ENCODE data around the gene GRN.
"Not testable (repeated sequence)": the region's sequence is repeated elsewhere in the genome, so short reads cannot be mapped to it uniquely, and the experiment has no call there.

The GRN gene

GRCh38 chr17:44343510-44344209 is 1.4 kb upstream of the GRN start:
- H4K20me1 ChIP-seq (ENCODE audit: insufficient read depth, low read length), result 0 out of 2 replicates have a peak, but pooled peaks cover 5% of the 10 kb centered on the region
- no peak overlapping the region for H3K4me3 ChIP-seq (ENCODE audit: low read depth in 1 of 2, low read length in 2 of 2)
- ATAC-seq (ENCODE audit: insufficient read depth, low read depth) (no peak), DNase-seq (no peak)
- no peak overlapping the region for H3K27ac ChIP-seq (ENCODE audit: low read length)
- H2AFZ ChIP-seq (ENCODE audit: low read depth, low read length), result peak overlapping the region; percentile 64
- H3K79me2 ChIP-seq (ENCODE audit: insufficient read depth, low read length), result peaks cover 11% of the 10 kb centered on the region
- no peaks in the 10 kb centered on the region for H3K36me3 ChIP-seq (ENCODE audit: insufficient read depth, low read length)
- peaks cover 21% of the 10 kb centered on the region for H3K4me1 ChIP-seq (ENCODE audit: insufficient read depth, low read length)
- no peak overlapping the region for H3K9ac ChIP-seq (ENCODE audit: low read depth, low read length)
- H3K4me2 ChIP-seq (ENCODE audit: insufficient read depth, low read length), result peak overlapping the region; percentile 98; the same call in 1 of the 2 replicates
- H3K27me3 ChIP-seq (ENCODE audit: insufficient read depth, low read length, poor library complexity), result no peaks in the 10 kb centered on the region
- TF ChIP-seq EZH2 (IDR thresholded peaks at IDR 0.05; ENCODE audit: borderline replicate concordance, low read depth, low read length, severe bottlenecking) (no peak), CTCF (IDR thresholded peaks at IDR 0.05; ENCODE audit: borderline replicate concordance, extremely low read depth, low read length, poor library complexity, severe bottlenecking) (no peak)
- no peaks in the 10 kb centered on the region for H3K9me3 ChIP-seq (ENCODE audit: insufficient read depth, low read length, severe bottlenecking)

GRCh38 chr17:44345454-44346026 is 438 bp downstream of the GRN start:
- Histone ChIP-seq H3K9me3 (ENCODE audit: insufficient read depth, low read length, severe bottlenecking) (no peaks in the 10 kb centered on the region), H3K9ac (ENCODE audit: low read depth, low read length) (peak overlapping the region; percentile 71), H3K79me2 (ENCODE audit: insufficient read depth, low read length) (peaks cover 11% of the 10 kb centered on the region), H2AFZ (ENCODE audit: low read depth, low read length) (peak overlapping the region; percentile 86), H3K27ac (ENCODE audit: low read length) (peak overlapping the region; percentile 64), H3K4me2 (ENCODE audit: insufficient read depth, low read length) (peak overlapping the region; percentile 98), H3K4me1 (ENCODE audit: insufficient read depth, low read length) (peaks cover 21% of the 10 kb centered on the region), H3K4me3 (ENCODE audit: low read depth in 1 of 2, low read length in 2 of 2) (peak overlapping the region; percentile 83 to 94), H4K20me1 (ENCODE audit: insufficient read depth, low read length) (peaks cover 7% of the 10 kb centered on the region; the same call in 1 of the 2 replicates), H3K36me3 (ENCODE audit: insufficient read depth, low read length) (peaks cover 10% of the 10 kb centered on the region), H3K27me3 (ENCODE audit: insufficient read depth, low read length, poor library complexity) (no peaks in the 10 kb centered on the region)
- ATAC-seq (ENCODE audit: insufficient read depth, low read depth), result peak; percentile 31
- DNase-seq, result peak; percentile 64
- TF ChIP-seq CTCF (IDR thresholded peaks at IDR 0.05; ENCODE audit: borderline replicate concordance, extremely low read depth, low read length, poor library complexity, severe bottlenecking) (peak; percentile 72), EZH2 (IDR thresholded peaks at IDR 0.05; ENCODE audit: borderline replicate concordance, low read depth, low read length, severe bottlenecking) (no peak)

GRCh38 chr17:44346064-44346844 is 1.2 kb downstream of the GRN start:
- H3K36me3 ChIP-seq (ENCODE audit: insufficient read depth, low read length), result peaks cover 16% of the 10 kb centered on the region
- H2AFZ ChIP-seq (ENCODE audit: low read depth, low read length), result peak overlapping the region; percentile 27; the same call in 1 of the 2 replicates
- H3K9ac ChIP-seq (ENCODE audit: low read depth, low read length), result peak overlapping the region; percentile 71
- peaks cover 21% of the 10 kb centered on the region for H3K4me1 ChIP-seq (ENCODE audit: insufficient read depth, low read length)
- DNase-seq (no peak), ATAC-seq (ENCODE audit: insufficient read depth, low read depth) (no peak)
- peak overlapping the region; percentile 98 for H3K4me2 ChIP-seq (ENCODE audit: insufficient read depth, low read length)
- H3K79me2 ChIP-seq (ENCODE audit: insufficient read depth, low read length), result peaks cover 11% of the 10 kb centered on the region
- peaks cover 12% of the 10 kb centered on the region for H4K20me1 ChIP-seq (ENCODE audit: insufficient read depth, low read length)
- H3K9me3 ChIP-seq (ENCODE audit: insufficient read depth, low read length, severe bottlenecking), result no peaks in the 10 kb centered on the region
- H3K27ac ChIP-seq (ENCODE audit: low read length), result peak overlapping the region; percentile 7; the same call in 1 of the 2 replicates
- no peak for TF ChIP-seq EZH2 (IDR thresholded peaks at IDR 0.05; ENCODE audit: borderline replicate concordance, low read depth, low read length, severe bottlenecking)
- no peak for TF ChIP-seq CTCF (IDR thresholded peaks at IDR 0.05; ENCODE audit: borderline replicate concordance, extremely low read depth, low read length, poor library complexity, severe bottlenecking)
- H3K4me3 ChIP-seq (ENCODE audit: low read depth in 1 of 2, low read length in 2 of 2), result peak overlapping the region; percentile 83 to 94; a peak in 3 of 4 replicates
- H3K27me3 ChIP-seq (ENCODE audit: insufficient read depth, low read length, poor library complexity), result no peaks in the 10 kb centered on the region

GRCh38 chr17:44347206-44348055 is 2.3 kb downstream of the GRN start:
- ATAC-seq (ENCODE audit: insufficient read depth, low read depth); H2AFZ ChIP-seq (ENCODE audit: low read depth, low read length); H3K9ac ChIP-seq (ENCODE audit: low read depth, low read length); DNase-seq; H3K4me2 ChIP-seq (ENCODE audit: insufficient read depth, low read length); H3K9me3 ChIP-seq (ENCODE audit: insufficient read depth, low read length, severe bottlenecking); H3K4me3 ChIP-seq (ENCODE audit: low read depth in 1 of 2, low read length in 2 of 2); H3K27me3 ChIP-seq (ENCODE audit: insufficient read depth, low read length, poor library complexity); H3K27ac ChIP-seq (ENCODE audit: low read length): not testable (repeated sequence)
- peaks cover 13% of the 10 kb centered on the region for H4K20me1 ChIP-seq (ENCODE audit: insufficient read depth, low read length)
- peaks cover 11% of the 10 kb centered on the region for H3K79me2 ChIP-seq (ENCODE audit: insufficient read depth, low read length)
- H3K4me1 ChIP-seq (ENCODE audit: insufficient read depth, low read length), result peaks cover 21% of the 10 kb centered on the region
- H3K36me3 ChIP-seq (ENCODE audit: insufficient read depth, low read length), result peaks cover 28% of the 10 kb centered on the region
